Ovary (tissue), 9 donors: Measurements from ENCODE around the gene AMFR. TPM values are rescaled to one million over a fixed set of nuclear protein-coding genes. Genes with fewer than 3 reads are reported as not detected.

Experiments
- DNase-seq, 5 donors: peaks; one replicate each; pipeline ENCODE4 v3.0.0-alpha.2; 2019 to 2020
- H3K27ac ChIP-seq, 2 donors: fragments of 200-600 bp; one replicate each; pipeline versions ENCODE4 v1.5.1 to v1.8.0; 2019 to 2022
- H3K27me3 ChIP-seq: fragments of 200-600 bp; one replicate; pipeline ENCODE4 v1.8.0; 2022
- H3K36me3 ChIP-seq: fragments of 200-600 bp; sonication (generic); one replicate; pipeline ENCODE4 v1.5.1; 2019
- H3K4me1 ChIP-seq: one replicate; pipeline ENCODE4 v1.8.1; 2013; ENCODE audit warnings: mild to moderate bottlenecking, moderate library complexity; ENCODE audit not compliant: insufficient read depth
- H3K4me3 ChIP-seq: fragments of 200-600 bp; sonication (generic); one replicate; pipeline ENCODE4 v1.5.1; 2017
- H3K9me3 ChIP-seq, 2 donors: fragments of 200-600 bp in 1 of 2; sonication (generic) in 1 of 2; one replicate each; pipeline versions ENCODE4 v1.5.1 to v1.8.1; 2013 to 2019; ENCODE audit warnings: mild to moderate bottlenecking in 1 of 2, moderate library complexity in 1 of 2
- CTCF ChIP-seq, 3 donors: fragments of 450-650 bp in 2 of 3; fragments of 200-600 bp in 1 of 3; IDR thresholded peaks; one replicate each; pipeline versions ENCODE4 v1.5.1 to v1.8.0; 2016 to 2022; ENCODE audit warnings: antibody characterized with exemption in 3 of 3, mild to moderate bottlenecking in 1 of 3
- EP300 ChIP-seq: sonication (generic); formaldehyde crosslinking; IDR thresholded peaks from one replicate; pipeline ENCODE4 v1.6.1; 2017; ENCODE audit warnings: antibody characterized with exemption
- POLR2A ChIP-seq: fragments of 450-650 bp; IDR thresholded peaks from one replicate; pipeline ENCODE4 v1.6.1; 2017; ENCODE audit warnings: antibody characterized with exemption, mild to moderate bottlenecking, moderate library complexity
- WGBS, 3 donors: extraction: QIAGEN DNeasy Blood & Tissue Kit in 1 of 3; methylation state at CpG; one replicate each; pipeline versions ENCODE4 v1.1.5 to v1.1.7; 2013 to 2017; 5-methylcytosine and 5-hydroxymethylcytosine counted together
- intact Hi-C, 4 donors: fragments of 100-400 bp; cut with DNase I; formaldehyde crosslinking; loops; one replicate each; pipeline versions ENCODE4 v1.11.0 to v1.15.1; 2022 to 2023
- polyA plus RNA-seq, 2 donors: library from polyadenylated mRNA; stranded (reverse); fragments of 200-250 nt in 1 of 2; fragments of 350-450 nt in 1 of 2; fragmentation: Illumina TruSeq in 1 of 2; extraction: RNeasy Lipid Tissue Mini Kit (QIAGEN cat#74804) in 1 of 2; gene quantifications; one replicate each; pipeline ENCODE4 v1.2.3, GENCODE V29; 2013 to 2014
- total RNA-seq, 7 donors: library from RNA; depleted of rRNA in 2 of 7; stranded (reverse); fragments of >200 nt in 2 of 7; fragmentation: NEBNext Ultra II Directional in 3 of 7; extraction: Animal tissue kit (Norgen Biotek cat#: 25700) in 3 of 7; gene quantifications; one replicate each; pipeline versions ENCODE4 v1.1.0 to v1.2.4, GENCODE V29; 2016 to 2023
- donor health status: DM: no; HTN: no; CAD: no; lungs with moderate emphysema.
- donor health status: DM: no; HTN: no; CAD: no.
- donor health status: Bipolar disorder and iron deficiency.
- donor health status: DM: yes; HTN: yes; CAD: no.
- donor health status: DM: no; HTN: no; CAD: no.
- donor health status: DM: yes; HTN: yes; CAD: no.

Gene AMFR
- total and polyA plus RNA-seq, 9 donors, result 94.1 to 130 (median 107) TPM

- Histone ChIP-seq H3K36me3 (no peaks in the 10 kb centered on the region), H3K4me1 (peaks cover 5% of the 10 kb centered on the region), H3K4me3 (no peak overlapping the region), H3K27me3 (no peaks in the 10 kb centered on the region), H3K9me3 (no peaks in the 10 kb centered on the region), H3K27ac (no peak overlapping the region)
- DNase-seq, result no peak
- 22 to 60% (median 23%) methylated on average over 1 of the region's 1 CpG for WGBS, 3 donors
- intact Hi-C loops, result loop anchor here (2.0 to 10.0 kb wide), 3 partner anchors 374 to 381 kb away; no protein-coding TSS in a partner anchor
- TF ChIP-seq POLR2A, result no peak
- no peak for TF ChIP-seq EP300
- no peak for TF ChIP-seq CTCF (IDR thresholded peaks at IDR 0.05)
Measured at GRCh38 chr16:56318827-56319140, 106.6 kb downstream of the AMFR start.

DNA sequence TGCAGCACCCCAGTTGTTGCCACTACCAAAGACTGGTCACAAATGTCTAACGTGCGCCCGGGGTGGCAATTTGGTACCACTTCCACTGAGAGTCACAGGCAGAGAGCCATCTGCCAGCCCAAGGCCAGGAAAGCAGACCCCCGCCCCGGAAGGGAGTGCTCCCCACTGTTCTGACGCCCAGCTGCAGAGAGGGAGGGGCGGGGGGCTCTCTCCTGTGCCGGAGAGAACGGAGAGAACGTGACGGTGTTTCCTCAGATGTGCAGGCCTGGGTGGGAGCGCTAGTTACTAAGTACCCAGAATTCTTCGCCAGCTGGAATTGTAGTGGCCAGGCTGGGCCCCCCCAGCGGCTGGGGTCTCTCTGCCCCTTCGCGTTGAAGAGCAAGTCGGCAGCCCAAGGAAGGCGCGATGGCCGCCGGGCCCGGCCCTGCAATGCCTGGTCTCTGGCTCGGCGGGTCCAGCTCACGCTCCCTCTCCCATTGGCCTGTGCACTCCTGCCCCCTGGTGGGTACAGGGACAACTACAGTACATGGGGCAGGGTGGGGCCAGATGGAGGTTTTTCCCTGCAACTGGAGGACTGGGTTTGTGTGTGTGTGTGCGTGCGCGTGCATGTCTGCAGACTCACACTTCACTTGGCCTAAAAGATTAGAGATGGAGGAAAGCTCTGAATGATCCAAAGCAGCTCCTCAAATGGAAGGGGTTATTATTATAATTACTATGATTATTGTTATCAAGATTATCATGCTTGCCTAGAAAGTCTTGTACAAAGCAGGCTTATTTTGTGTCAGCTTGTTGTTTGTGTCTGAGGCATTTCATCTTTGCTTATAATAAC is 107.1 kb downstream of the AMFR start:
- DNase-seq, result peak; percentile 78 to 90 (median 83)
- H3K27ac ChIP-seq, result no peak overlapping the region
- H3K4me1 ChIP-seq, result peaks cover 5% of the 10 kb centered on the region
- H3K36me3 ChIP-seq, result no peaks in the 10 kb centered on the region
- H3K27me3 ChIP-seq, result no peaks in the 10 kb centered on the region
- TF ChIP-seq EP300, result no peak
- no peak for TF ChIP-seq POLR2A
- peak; percentile 82 to 93 (median 87) for TF ChIP-seq CTCF (IDR thresholded peaks at IDR 0.05)
- intact Hi-C loops, result loop anchor here (2.0 to 10.0 kb wide), 3 partner anchors 373 to 381 kb away; no protein-coding TSS in a partner anchor
- H3K9me3 ChIP-seq, result no peaks in the 10 kb centered on the region
- WGBS, 3 donors, result 12 to 17% (median 12%) methylated on average over 24 to 28 of the region's 28 CpGs
- H3K4me3 ChIP-seq, result peak overlapping the region; percentile 25

DNA sequence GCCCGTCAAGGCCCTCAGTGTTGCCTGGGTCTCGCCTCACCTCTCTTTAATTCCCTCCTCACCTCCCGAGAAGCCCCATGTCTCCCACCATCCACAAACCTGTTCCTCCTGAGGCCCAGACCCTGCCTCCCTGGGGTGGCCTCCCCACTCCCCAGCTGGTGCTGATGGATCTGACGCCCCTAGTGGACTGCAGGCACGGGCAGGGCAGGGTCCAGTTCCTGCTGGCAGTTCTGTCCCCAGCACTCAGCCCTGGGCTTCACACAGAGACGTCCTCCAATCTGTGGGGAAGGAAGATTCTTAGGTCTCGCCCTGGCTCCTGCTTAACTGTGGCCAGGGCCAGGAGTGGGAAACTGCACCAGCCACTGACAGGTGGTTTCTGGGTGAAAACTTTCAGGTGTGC is 108.8 kb downstream of the AMFR start:
- H3K27me3 ChIP-seq, result no peaks in the 10 kb centered on the region
- TF ChIP-seq EP300 (no peak), POLR2A (no peak), CTCF (IDR thresholded peaks at IDR 0.05) (no peak)
- no peak overlapping the region for H3K4me3 ChIP-seq
- no peaks in the 10 kb centered on the region for H3K36me3 ChIP-seq
- WGBS, 3 donors, result 89 to 95% (median 92%) methylated on average over 7 of the region's 7 CpGs
- no peaks in the 10 kb centered on the region for H3K9me3 ChIP-seq
- intact Hi-C loops, result loop anchor here in 3 of 4 donors (5.0 to 10.0 kb wide), 2 partner anchors 372 to 379 kb away; no protein-coding TSS in a partner anchor
- H3K4me1 ChIP-seq, result peaks cover 5% of the 10 kb centered on the region
- no peak for DNase-seq
- H3K27ac ChIP-seq, result no peak overlapping the region

- no peak overlapping the region for H3K27ac ChIP-seq
- peaks cover 5% of the 10 kb centered on the region for H3K4me1 ChIP-seq
- no peak for DNase-seq
- H3K36me3 ChIP-seq, result no peaks in the 10 kb centered on the region
- intact Hi-C loops, result loop anchor here in 3 of 4 donors (5.0 to 10.0 kb wide), 2 partner anchors 371 to 379 kb away; no protein-coding TSS in a partner anchor
- H3K27me3 ChIP-seq, result no peaks in the 10 kb centered on the region
- H3K9me3 ChIP-seq, result no peaks in the 10 kb centered on the region
- H3K4me3 ChIP-seq, result no peak overlapping the region
- 91 to 95% (median 94%) methylated on average over 7 of the region's 7 CpGs for WGBS, 3 donors
- TF ChIP-seq CTCF (IDR thresholded peaks at IDR 0.05) (no peak), POLR2A (no peak), EP300 (no peak)
Measured at GRCh38 chr16:56315955-56316354, 109.4 kb downstream of the AMFR start.
